Fibroblast of lung (primary cell): ENCODE results near the gene MCTP2.

Experiments
- CTCF ChIP-seq, 2 donors: IDR thresholded peaks in 1 of 2; conservative IDR thresholded peaks in 1 of 2; 1 replicate in 1 of 2; 2 replicates in 1 of 2; pipeline ENCODE4 v1.5.1; 2011 to 2012; ENCODE audit warnings: low read length in 2 of 2, control low read depth in 1 of 2, inconsistent platforms in 1 of 2, low read depth in 1 of 2, mild to moderate bottlenecking in 1 of 2
- EZH2 ChIP-seq: IDR thresholded peaks from 2 replicates; pipeline ENCODE4 v1.5.1; 2012; ENCODE audit warnings: low read length, control low read depth, mild to moderate bottlenecking; ENCODE audit errors: missing control alignments

GRCh38 chr15:94411846-94412245 lies 180.5 kb downstream of the MCTP2 start:
- TF ChIP-seq CTCF (conservative IDR thresholded peaks at IDR 0.05 in 1 of 2, IDR thresholded peaks at IDR 0.05 in 1 of 2; ENCODE audit: low read depth in 1 of 2, low read length in 2 of 2) (no peak), EZH2 (no peak)
